ENCODE results near the gene SULT1B1.

DNA sequence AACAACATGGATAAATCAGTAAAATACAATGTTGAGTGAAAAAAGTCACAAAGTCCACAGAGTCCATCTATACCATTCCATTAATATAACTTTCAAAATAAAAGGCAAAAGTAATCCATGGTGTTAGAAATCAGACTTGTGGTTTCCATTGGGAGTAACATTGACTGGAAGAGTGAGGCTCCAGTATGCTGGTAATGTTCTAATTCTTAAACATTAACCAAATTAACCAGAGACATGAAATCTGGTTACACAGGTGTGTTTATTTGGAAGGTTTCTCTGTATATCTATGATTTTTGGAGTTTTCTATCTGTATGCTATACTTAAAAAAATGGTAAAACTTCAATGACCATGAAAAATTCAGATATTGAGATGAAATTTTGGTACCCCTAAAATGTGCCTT is 42.6 kb downstream of the SULT1B1 start:
- TF ChIP-seq POLR2A (IDR thresholded peaks at IDR 0.05; ENCODE audit: low read length) (no peak), GATA1 (IDR thresholded peaks at IDR 0.05; ENCODE audit: low read depth, low read length) (no peak)

Measured in erythroblast (primary cell).